OCI-LY3 (cell line): ENCODE data around the gene SPIN2A.
A peak's percentile ranks its signal among the peaks of the same experiment; 100 is the strongest.
"Not testable (repeated sequence)": the region's sequence is repeated elsewhere in the genome, so short reads cannot be mapped to it uniquely, and the experiment has no call there.

Experiments
- H2AFZ ChIP-seq: fragments of 200-600, 300-600 bp; shearing (Covaris generic); 2 replicates; pipeline ENCODE4 v1.6.0; 2014; ENCODE audit warnings: antibody characterized with exemption, low read depth, low read length
- H3K27ac ChIP-seq: fragments of 200-600, 300-600 bp; sonication (generic); 2 replicates; pipeline ENCODE4 v1.5.1; 2014; ENCODE audit warnings: mild to moderate bottlenecking, low read length, moderate library complexity, mixed read lengths
- H3K27me3 ChIP-seq: fragments of 200-600, 300-600 bp; sonication (generic); 2 replicates; pipeline ENCODE4 v1.6.1; 2014; ENCODE audit warnings: low read depth, low read length, mixed read lengths
- H3K36me3 ChIP-seq: fragments of 200-600, 300-600 bp; sonication (generic); replicated peaks from 2 replicates; pipeline ENCODE3; 2014; ENCODE audit warnings: low read depth, low read length, mixed read lengths
- H3K4me1 ChIP-seq: fragments of 300-600, 200-600 bp; sonication (generic); 2 replicates; pipeline ENCODE4 v1.6.1; 2014; ENCODE audit warnings: low read length, mixed read lengths
- H3K4me2 ChIP-seq: fragments of 200-600, 300-600 bp; sonication (generic); 2 replicates; pipeline ENCODE4 v1.6.1; 2014; ENCODE audit warnings: low read length, mixed read lengths
- H3K4me3 ChIP-seq: fragments of 300-600, 200-600 bp; sonication (generic); 2 replicates; pipeline ENCODE4 v1.5.1; 2014; ENCODE audit warnings: antibody characterized with exemption, mild to moderate bottlenecking, low read length, moderate library complexity
- H3K79me2 ChIP-seq: fragments of 300-600, 200-600 bp; shearing (Covaris generic); 2 replicates; pipeline ENCODE4 v1.6.1; 2014; ENCODE audit warnings: mild to moderate bottlenecking, low read length, mixed read lengths
- H3K9ac ChIP-seq: fragments of 300-600, 200-600 bp; shearing (Covaris generic); 2 replicates; pipeline ENCODE4 v1.6.0; 2014; ENCODE audit warnings: mild to moderate bottlenecking, low read length, moderate library complexity
- H3K9me3 ChIP-seq: fragments of 200-600, 300-600 bp; shearing (Covaris generic); 2 replicates; pipeline ENCODE4 v1.6.1; 2014; ENCODE audit warnings: low read length, mixed read lengths; ENCODE audit not compliant: insufficient read depth
- H4K20me1 ChIP-seq: fragments of 200-600, 300-600 bp; sonication (generic); 2 replicates; pipeline ENCODE4 v1.6.1; 2016; ENCODE audit warnings: low read length, mixed read lengths; ENCODE audit not compliant: insufficient read depth
- EZH2phosphoT487 ChIP-seq: fragments of 200-600 bp; shearing (Covaris generic); IDR thresholded peaks from 2 replicates; pipeline ENCODE4 v1.6.1; 2018; ENCODE audit warnings: antibody characterized with exemption, mixed run types, low read depth
- TF ChIP-seq, protein P1 (sequence below): fragments of 200-600, 300-600 bp; sonication (generic); IDR thresholded peaks from 2 replicates; pipeline ENCODE4 v1.5.1; 2014; ENCODE audit warnings: antibody characterized with exemption, low read length, low read depth

The SPIN2A gene

GRCh38 chrX:57121816-57122215 lies 15.4 kb downstream of the SPIN2A start:
- peak overlapping the region; percentile 48 for H3K9ac ChIP-seq
- no peaks in the 10 kb centered on the region for H3K27me3 ChIP-seq
- H3K4me1 ChIP-seq = peaks cover 6% of the 10 kb centered on the region
- no peaks in the 10 kb centered on the region for H3K79me2 ChIP-seq
- H3K9me3 ChIP-seq = no peaks in the 10 kb centered on the region
- TF ChIP-seq, protein P1, sequence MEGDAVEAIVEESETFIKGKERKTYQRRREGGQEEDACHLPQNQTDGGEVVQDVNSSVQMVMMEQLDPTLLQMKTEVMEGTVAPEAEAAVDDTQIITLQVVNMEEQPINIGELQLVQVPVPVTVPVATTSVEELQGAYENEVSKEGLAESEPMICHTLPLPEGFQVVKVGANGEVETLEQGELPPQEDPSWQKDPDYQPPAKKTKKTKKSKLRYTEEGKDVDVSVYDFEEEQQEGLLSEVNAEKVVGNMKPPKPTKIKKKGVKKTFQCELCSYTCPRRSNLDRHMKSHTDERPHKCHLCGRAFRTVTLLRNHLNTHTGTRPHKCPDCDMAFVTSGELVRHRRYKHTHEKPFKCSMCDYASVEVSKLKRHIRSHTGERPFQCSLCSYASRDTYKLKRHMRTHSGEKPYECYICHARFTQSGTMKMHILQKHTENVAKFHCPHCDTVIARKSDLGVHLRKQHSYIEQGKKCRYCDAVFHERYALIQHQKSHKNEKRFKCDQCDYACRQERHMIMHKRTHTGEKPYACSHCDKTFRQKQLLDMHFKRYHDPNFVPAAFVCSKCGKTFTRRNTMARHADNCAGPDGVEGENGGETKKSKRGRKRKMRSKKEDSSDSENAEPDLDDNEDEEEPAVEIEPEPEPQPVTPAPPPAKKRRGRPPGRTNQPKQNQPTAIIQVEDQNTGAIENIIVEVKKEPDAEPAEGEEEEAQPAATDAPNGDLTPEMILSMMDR = no peak
- no peak for TF ChIP-seq EZH2phosphoT487
- H3K36me3 ChIP-seq = no peaks in the 10 kb centered on the region
- peak overlapping the region; percentile 29 for H2AFZ ChIP-seq
- H3K27ac ChIP-seq = no peak overlapping the region
- H3K4me2 ChIP-seq = peak overlapping the region; percentile 77
- peak overlapping the region; percentile 75 for H3K4me3 ChIP-seq
- H4K20me1 ChIP-seq = no peaks in the 10 kb centered on the region

GRCh38 chrX:57121162-57121755 lies 15.9 kb downstream of the SPIN2A start, which contains the start of gene SPIN2B:
Gene SPIN2B (minus strand): TSS chrX:57121548.
- H4K20me1 ChIP-seq = no peaks in the 10 kb centered on the region
- H3K36me3 ChIP-seq = no peaks in the 10 kb centered on the region
- H2AFZ ChIP-seq = peak within 1 kb of the TSS; percentile 29
- no peaks in the 10 kb centered on the region for H3K79me2 ChIP-seq
- H3K4me3 ChIP-seq = peak within 1 kb of the TSS; percentile 75
- peak within 1 kb of the TSS; percentile 48 for H3K9ac ChIP-seq
- peak within 1 kb of the TSS; percentile 77 for H3K4me2 ChIP-seq
- no peak for TF ChIP-seq EZH2phosphoT487
- TF ChIP-seq, protein P1 = no peak
- peaks cover 6% of the 10 kb centered on the region for H3K4me1 ChIP-seq
- no peaks in the 10 kb centered on the region for H3K27me3 ChIP-seq
- H3K9me3 ChIP-seq = no peaks in the 10 kb centered on the region
- H3K27ac ChIP-seq = no peak within 1 kb of the TSS

DNA sequence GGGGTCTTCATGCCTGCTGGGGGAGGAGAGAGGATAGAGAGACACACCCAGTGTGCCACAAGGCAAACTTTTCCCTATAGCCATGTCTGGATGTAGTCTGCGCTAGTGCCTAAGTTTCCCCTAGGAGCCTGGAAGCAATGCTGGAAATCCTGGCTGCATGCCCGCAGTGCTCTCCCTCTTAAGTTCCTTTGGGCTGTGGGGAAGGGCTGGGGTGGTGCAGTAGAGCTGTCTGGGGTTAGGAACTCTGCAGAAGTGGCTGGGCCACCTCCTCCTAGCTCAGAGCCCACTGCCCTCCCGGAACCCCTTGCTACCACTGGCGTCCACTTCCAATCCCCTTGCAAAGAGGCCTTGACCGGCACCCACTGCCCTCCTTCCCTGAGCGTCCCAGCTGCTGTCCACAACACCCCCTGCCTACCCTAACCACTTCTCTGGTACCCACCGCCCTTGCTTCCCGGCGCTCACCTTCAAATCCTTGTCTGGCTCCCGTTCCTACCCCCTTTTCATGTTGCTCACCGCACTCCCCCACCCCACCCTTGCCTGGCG lies 16.5 kb downstream of the SPIN2A start:
- H3K27me3 ChIP-seq, H3K36me3 ChIP-seq, H3K79me2 ChIP-seq, H3K27ac ChIP-seq, H3K9me3 ChIP-seq, H3K4me1 ChIP-seq, H4K20me1 ChIP-seq: not testable (repeated sequence)
- H3K4me2 ChIP-seq = peak overlapping the region; percentile 72
- H3K9ac ChIP-seq = peak overlapping the region; percentile 48
- peak overlapping the region; percentile 75 for H3K4me3 ChIP-seq
- H2AFZ ChIP-seq = 0 out of 2 replicates have a peak overlapping the region, but pooled peaks have one; percentile 18

GRCh38 chrX:57119416-57119815 lies 17.8 kb downstream of the SPIN2A start:
- H3K27ac ChIP-seq = no peak overlapping the region
- no peaks in the 10 kb centered on the region for H3K9me3 ChIP-seq
- H2AFZ ChIP-seq = no peak overlapping the region
- no peaks in the 10 kb centered on the region for H3K36me3 ChIP-seq
- H3K9ac ChIP-seq = no peak overlapping the region
- H4K20me1 ChIP-seq = no peaks in the 10 kb centered on the region
- no peaks in the 10 kb centered on the region for H3K79me2 ChIP-seq
- no peaks in the 10 kb centered on the region for H3K4me1 ChIP-seq
- no peak overlapping the region for H3K4me2 ChIP-seq
- no peak overlapping the region for H3K4me3 ChIP-seq
- no peak for TF ChIP-seq EZH2phosphoT487
- TF ChIP-seq, protein P1 = no peak
- H3K27me3 ChIP-seq = no peaks in the 10 kb centered on the region

GRCh38 chrX:57117566-57117965 lies 19.6 kb downstream of the SPIN2A start:
- not testable (repeated sequence) for H3K27ac ChIP-seq, H4K20me1 ChIP-seq, H3K79me2 ChIP-seq, H3K4me1 ChIP-seq, H3K36me3 ChIP-seq, H3K4me3 ChIP-seq, H3K4me2 ChIP-seq, H3K9me3 ChIP-seq, H3K27me3 ChIP-seq, H2AFZ ChIP-seq, H3K9ac ChIP-seq
